Epithelial cell of esophagus (primary cell): ENCODE results near the gene FBXO5.
"Not testable (repeated sequence)": the region's sequence is repeated elsewhere in the genome, so short reads cannot be mapped to it uniquely, and the experiment has no call there.

ENCODE experiments used
- DNase-seq: peaks from one replicate; pipeline ENCODE4 v3.0.0; 2010; ENCODE audit warnings: low read depth
- H3K4me3 ChIP-seq: 2 replicates; pipeline ENCODE4 v1.5.1; 2011; ENCODE audit warnings: mild to moderate bottlenecking, low read length, control low read depth
- CTCF ChIP-seq: IDR thresholded peaks from 2 replicates; pipeline ENCODE4 v1.5.1; 2011; ENCODE audit warnings: low read depth, mild to moderate bottlenecking, low read length, control low read depth, inconsistent platforms; ENCODE audit not compliant: insufficient read depth; ENCODE audit errors: missing control alignments

FBXO5 gene

GRCh38 chr6:152977556-152977955 is 5.3 kb downstream of the FBXO5 start:
- H3K4me3 ChIP-seq: no peak overlapping the region
- no peak for DNase-seq
- no peak for TF ChIP-seq CTCF

GRCh38 chr6:152976749-152977148 is 6.1 kb downstream of the FBXO5 start:
- H3K4me3 ChIP-seq: no peak overlapping the region
- TF ChIP-seq CTCF: no peak
- no peak for DNase-seq

GRCh38 chr6:152975204-152975915 is 7.5 kb downstream of the FBXO5 start:
- no peak overlapping the region for H3K4me3 ChIP-seq
- DNase-seq: no peak
- TF ChIP-seq CTCF: no peak

GRCh38 chr6:152973916-152974315 is 8.9 kb downstream of the FBXO5 start:
- no peak for DNase-seq

GRCh38 chr6:152969688-152970418 is 13.0 kb downstream of the FBXO5 start:
- no peak for DNase-seq
- H3K4me3 ChIP-seq: no peak overlapping the region
- no peak for TF ChIP-seq CTCF

More at GRCh38 chr6:152973916-152974315, 8.9 kb downstream of the FBXO5 start:
- TF ChIP-seq CTCF: no peak
- H3K4me3 ChIP-seq: no peak overlapping the region

- DNase-seq, H3K4me3 ChIP-seq: not testable (repeated sequence)
Observed at GRCh38 chr6:152966168-152966894, 16.5 kb downstream of the FBXO5 start.

- TF ChIP-seq CTCF: no peak
- H3K4me3 ChIP-seq: no peak overlapping the region
- DNase-seq: no peak
Observed at GRCh38 chr6:152959333-152959732, 23.5 kb downstream of the FBXO5 start.
